Measurements from ENCODE around the gene TCF3. TPM values are rescaled to one million over a fixed set of nuclear protein-coding genes. Genes with fewer than 3 reads are reported as not detected.

The TCF3 gene
- polyA plus RNA-seq, 1 donor from 2014 or later = 31.7 TPM

GRCh38 chr19:1579222-1579621, 73.2 kb downstream of the TCF3 start:
- no peaks in the 10 kb centered on the region for H3F3A ChIP-seq (ENCODE audit: insufficient read depth, low read length, poor library complexity, severe bottlenecking)
- TF ChIP-seq EP300 (conservative IDR thresholded peaks at IDR 0.05; ENCODE audit: poor library complexity, severe bottlenecking) = no peak
- no peak for TF ChIP-seq TAF1 (IDR thresholded peaks at IDR 0.05; ENCODE audit: low read depth)
- H3K9me2 ChIP-seq (ENCODE audit: insufficient read depth, low read length) = no peaks in the 10 kb centered on the region
- H3K9me3 ChIP-seq (ENCODE audit: low read length) = no peaks in the 10 kb centered on the region
- no peaks in the 10 kb centered on the region for H3K27me3 ChIP-seq (ENCODE audit: insufficient read depth, low read depth, low read length)
- no peaks in the 10 kb centered on the region for H4K20me1 ChIP-seq (ENCODE audit: insufficient read depth)
- no peak overlapping the region for H3K4me2 ChIP-seq (ENCODE audit: low read length)
- H2AFZ ChIP-seq (ENCODE audit: low read depth, low read length) = no peak overlapping the region
- H3K9ac ChIP-seq (ENCODE audit: low read length) = no peak overlapping the region
- no peak overlapping the region for H3K27ac ChIP-seq (ENCODE audit: low read length)
- no peaks in the 10 kb centered on the region for H3K79me2 ChIP-seq (replicated peaks; ENCODE audit: insufficient read depth, low read length)
- H3K4me3 ChIP-seq (ENCODE audit: low read length) = no peak overlapping the region
- peaks cover 7% of the 10 kb centered on the region for H3K36me3 ChIP-seq (ENCODE audit: insufficient read depth, low read length)

DNA sequence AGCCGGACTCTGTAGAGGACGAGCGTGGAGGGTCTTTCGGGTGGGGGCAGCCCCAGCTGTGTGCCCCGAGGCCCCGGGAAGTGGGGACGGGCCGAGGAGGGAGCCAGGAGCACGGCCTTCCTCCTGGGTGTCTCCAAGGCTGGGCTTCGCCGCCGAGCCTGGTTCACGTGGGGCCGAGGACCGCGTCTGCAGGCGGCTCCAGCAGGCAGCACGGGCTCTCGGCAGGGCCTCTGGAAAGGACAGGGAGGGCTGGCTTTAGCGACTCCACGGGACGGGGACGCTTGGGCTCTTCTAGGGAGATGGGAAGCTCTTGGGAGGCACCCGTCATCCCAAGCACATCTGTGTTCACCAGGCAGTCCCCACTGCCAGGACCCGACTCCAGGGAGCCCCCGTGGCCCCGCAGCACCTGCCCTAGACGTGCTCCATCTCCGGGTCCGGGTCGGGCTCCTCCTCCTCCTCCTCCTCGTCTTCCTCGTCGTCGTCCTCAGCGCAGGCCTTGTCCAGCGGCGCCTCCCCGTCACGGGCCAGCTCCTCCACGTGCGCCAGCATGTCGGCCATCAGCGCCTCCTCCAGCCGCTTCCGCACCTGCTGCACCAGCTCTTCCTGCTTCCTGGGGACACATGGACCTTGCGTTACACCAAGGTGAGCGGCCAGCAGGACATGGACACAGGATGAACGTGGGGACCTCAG, 74.3 kb downstream of the TCF3 start:
- no peaks in the 10 kb centered on the region for H3K79me2 ChIP-seq (replicated peaks; ENCODE audit: insufficient read depth, low read length)
- H2AFZ ChIP-seq (ENCODE audit: low read depth, low read length) = no peak overlapping the region
- H3K27ac ChIP-seq (ENCODE audit: low read length) = no peak overlapping the region
- no peaks in the 10 kb centered on the region for H3K9me3 ChIP-seq (ENCODE audit: low read length)
- no peaks in the 10 kb centered on the region for H3F3A ChIP-seq (ENCODE audit: insufficient read depth, low read length, poor library complexity, severe bottlenecking)
- H3K36me3 ChIP-seq (ENCODE audit: insufficient read depth, low read length) = peaks cover 7% of the 10 kb centered on the region
- no peaks in the 10 kb centered on the region for H3K27me3 ChIP-seq (ENCODE audit: insufficient read depth, low read depth, low read length)
- no peaks in the 10 kb centered on the region for H4K20me1 ChIP-seq (ENCODE audit: insufficient read depth)
- H3K4me3 ChIP-seq (ENCODE audit: low read length) = no peak overlapping the region
- no peak overlapping the region for H3K9ac ChIP-seq (ENCODE audit: low read length)
- no peak for TF ChIP-seq MXI1 (conservative IDR thresholded peaks at IDR 0.05; ENCODE audit: poor library complexity, severe bottlenecking)
- no peak for TF ChIP-seq RAD21 (conservative IDR thresholded peaks at IDR 0.05)
- no peak for TF ChIP-seq CTCF (IDR thresholded peaks at IDR 0.05; ENCODE audit: poor library complexity, severe bottlenecking)
- TF ChIP-seq EP300 (conservative IDR thresholded peaks at IDR 0.05; ENCODE audit: poor library complexity, severe bottlenecking) = no peak
- TF ChIP-seq, protein P1, sequence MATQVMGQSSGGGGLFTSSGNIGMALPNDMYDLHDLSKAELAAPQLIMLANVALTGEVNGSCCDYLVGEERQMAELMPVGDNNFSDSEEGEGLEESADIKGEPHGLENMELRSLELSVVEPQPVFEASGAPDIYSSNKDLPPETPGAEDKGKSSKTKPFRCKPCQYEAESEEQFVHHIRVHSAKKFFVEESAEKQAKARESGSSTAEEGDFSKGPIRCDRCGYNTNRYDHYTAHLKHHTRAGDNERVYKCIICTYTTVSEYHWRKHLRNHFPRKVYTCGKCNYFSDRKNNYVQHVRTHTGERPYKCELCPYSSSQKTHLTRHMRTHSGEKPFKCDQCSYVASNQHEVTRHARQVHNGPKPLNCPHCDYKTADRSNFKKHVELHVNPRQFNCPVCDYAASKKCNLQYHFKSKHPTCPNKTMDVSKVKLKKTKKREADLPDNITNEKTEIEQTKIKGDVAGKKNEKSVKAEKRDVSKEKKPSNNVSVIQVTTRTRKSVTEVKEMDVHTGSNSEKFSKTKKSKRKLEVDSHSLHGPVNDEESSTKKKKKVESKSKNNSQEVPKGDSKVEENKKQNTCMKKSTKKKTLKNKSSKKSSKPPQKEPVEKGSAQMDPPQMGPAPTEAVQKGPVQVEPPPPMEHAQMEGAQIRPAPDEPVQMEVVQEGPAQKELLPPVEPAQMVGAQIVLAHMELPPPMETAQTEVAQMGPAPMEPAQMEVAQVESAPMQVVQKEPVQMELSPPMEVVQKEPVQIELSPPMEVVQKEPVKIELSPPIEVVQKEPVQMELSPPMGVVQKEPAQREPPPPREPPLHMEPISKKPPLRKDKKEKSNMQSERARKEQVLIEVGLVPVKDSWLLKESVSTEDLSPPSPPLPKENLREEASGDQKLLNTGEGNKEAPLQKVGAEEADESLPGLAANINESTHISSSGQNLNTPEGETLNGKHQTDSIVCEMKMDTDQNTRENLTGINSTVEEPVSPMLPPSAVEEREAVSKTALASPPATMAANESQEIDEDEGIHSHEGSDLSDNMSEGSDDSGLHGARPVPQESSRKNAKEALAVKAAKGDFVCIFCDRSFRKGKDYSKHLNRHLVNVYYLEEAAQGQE (IDR thresholded peaks at IDR 0.05; ENCODE audit: borderline replicate concordance) = no peak
- TF ChIP-seq POLR2AphosphoS5 (IDR thresholded peaks at IDR 0.05) = no peak
- no peak for TF ChIP-seq SMC3 (conservative IDR thresholded peaks at IDR 0.05; ENCODE audit: poor library complexity)
- TF ChIP-seq TAF1 (IDR thresholded peaks at IDR 0.05; ENCODE audit: low read depth) = no peak
- TF ChIP-seq EZH2 (IDR thresholded peaks at IDR 0.05; ENCODE audit: borderline replicate concordance, insufficient read depth, low read length, poor library complexity, severe bottlenecking) = no peak
- no peak overlapping the region for H3K4me2 ChIP-seq (ENCODE audit: low read length)
- no peaks in the 10 kb centered on the region for H3K9me2 ChIP-seq (ENCODE audit: insufficient read depth, low read length)
